ENCODE data around the gene GRIN2A. TPM values are rescaled to one million over a fixed set of nuclear protein-coding genes. Genes with fewer than 3 reads are reported as not detected.

GRIN2A gene
- total and polyA plus RNA-seq, 2 donors (not counting 1 experiment from before 2014, with no cell fraction given), result 0.44 TPM; not detected in 1

GRCh38 chr16:9800186-9800738 lies 382.0 kb downstream of the GRIN2A start:
- H3K27me3 ChIP-seq (replicated peaks in 1 of 4; ENCODE audit: control extremely low read depth in 1 of 4, control insufficient read depth in 3 of 4, insufficient read depth in 4 of 4, low read length in 3 of 4), result peaks cover 0 to 5% (median 0%) of the 10 kb centered on the region in 4 experiments
- no peak overlapping the region for H3K4me2 ChIP-seq (replicated peaks; ENCODE audit: low read depth, low read length, poor library complexity, severe bottlenecking)
- H3K9me3 Mint-ChIP-seq (ENCODE audit: insufficient read depth), result peaks cover 5% of the 10 kb centered on the region
- H3K36me3 ChIP-seq (replicated peaks in 1 of 2; ENCODE audit: control extremely low read depth in 1 of 2, control insufficient read depth in 1 of 2, extremely low read depth in 1 of 2, insufficient read depth in 2 of 2, low read length in 1 of 2), result no peaks in the 10 kb centered on the region
- DNase-seq, result no peak
- H4K20me1 ChIP-seq (ENCODE audit: control insufficient read depth, insufficient read depth, low read length, poor library complexity, severe bottlenecking), result no peaks in the 10 kb centered on the region
- H3K9me3 ChIP-seq (ENCODE audit: control extremely low read depth in 1 of 3, control insufficient read depth in 2 of 3, insufficient read depth in 1 of 3, low read length in 2 of 3), result no peaks in the 10 kb centered on the region
- no peaks in the 10 kb centered on the region for H3K79me2 ChIP-seq (ENCODE audit: control insufficient read depth, insufficient read depth, low read length)
- peaks cover 24% of the 10 kb centered on the region for H3K27me3 Mint-ChIP-seq
- ChIA-PET POLR2A (no interaction called here), CTCF (no interaction called here)
- no peak overlapping the region for H3K9ac ChIP-seq (ENCODE audit: low read length)
- intact Hi-C loops (cut with micrococcal nuclease), result no loop called here
- no peak for TF ChIP-seq CTCF (IDR thresholded peaks at IDR 0.05)
- TF ChIP-seq EZH2 (IDR thresholded peaks at IDR 0.05; ENCODE audit: borderline replicate concordance, insufficient read depth, low read depth, low read length, poor library complexity, severe bottlenecking), result no peak
- H3K27ac ChIP-seq (ENCODE audit: low read length in 2 of 2), result no peak overlapping the region
- no peak overlapping the region for H3K4me3 Mint-ChIP-seq
- H3K27ac Mint-ChIP-seq, result no peak overlapping the region
- no peaks in the 10 kb centered on the region for H3K4me1 Mint-ChIP-seq
- H3K4me1 ChIP-seq (ENCODE audit: control insufficient read depth in 2 of 2, insufficient read depth in 2 of 2, low read length in 2 of 2), result no peaks in the 10 kb centered on the region
- 100% methylated on average over 1 of the region's 6 CpGs for WGBS (ENCODE audit: insufficient coverage)
- ATAC-seq (ENCODE audit: low read depth), result no peak
- H3K4me3 ChIP-seq (ENCODE audit: control extremely low read depth in 1 of 5, extremely low read depth in 1 of 5, insufficient read depth in 1 of 5, low read depth in 2 of 5, low read length in 4 of 5), result no peak overlapping the region
- no peak overlapping the region for H2AFZ ChIP-seq (ENCODE audit: insufficient read depth, low read depth, low read length, poor library complexity, severe bottlenecking)

DNA sequence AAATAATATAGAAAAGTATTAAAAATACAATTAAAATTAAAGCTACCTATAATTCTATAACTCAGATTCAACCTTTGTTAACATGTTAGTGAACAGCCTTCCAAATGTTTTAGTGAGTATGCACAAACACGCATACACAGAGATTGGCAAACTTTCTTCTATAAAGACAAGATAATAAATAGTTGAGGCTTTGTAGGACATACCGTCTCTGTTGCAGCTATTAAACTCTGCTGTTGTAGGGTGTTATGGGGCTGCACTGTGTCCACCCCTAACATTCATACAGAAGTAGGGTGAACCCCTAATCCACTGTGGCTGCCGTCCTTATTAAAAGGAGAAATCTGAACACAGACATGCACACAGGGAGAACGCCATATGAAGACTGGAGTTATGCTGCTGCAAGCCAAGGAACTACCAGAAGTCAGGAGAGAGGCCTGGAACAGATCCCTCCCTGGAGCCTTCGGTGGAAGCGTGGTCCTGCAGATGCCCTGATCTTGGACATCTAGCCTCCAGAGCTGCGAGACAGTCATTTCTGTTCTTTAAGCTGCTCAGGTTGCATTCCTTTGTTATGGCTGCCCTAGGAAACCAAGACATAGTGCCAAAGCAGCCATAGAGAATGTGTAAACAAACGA lies 383.2 kb downstream of the GRIN2A start:
- ATAC-seq (ENCODE audit: low read depth), result no peak
- no peak for DNase-seq
- intact Hi-C loops (cut with micrococcal nuclease), result no loop called here
- H3K27me3 ChIP-seq (replicated peaks in 1 of 4; ENCODE audit: control extremely low read depth in 1 of 4, control insufficient read depth in 3 of 4, insufficient read depth in 4 of 4, low read length in 3 of 4), result peaks cover 0 to 5% (median 0%) of the 10 kb centered on the region in 4 experiments
- Mint-ChIP-seq H3K27ac (no peak overlapping the region), H3K4me1 (no peaks in the 10 kb centered on the region), H3K9me3 (ENCODE audit: insufficient read depth) (peaks cover 8% of the 10 kb centered on the region), H3K27me3 (peaks cover 29% of the 10 kb centered on the region), H3K4me3 (no peak overlapping the region)
- H3K36me3 ChIP-seq (replicated peaks in 1 of 2; ENCODE audit: control extremely low read depth in 1 of 2, control insufficient read depth in 1 of 2, extremely low read depth in 1 of 2, insufficient read depth in 2 of 2, low read length in 1 of 2), result no peaks in the 10 kb centered on the region
- no peak overlapping the region for H3K27ac ChIP-seq (ENCODE audit: low read length in 2 of 2)
- H4K20me1 ChIP-seq (ENCODE audit: control insufficient read depth, insufficient read depth, low read length, poor library complexity, severe bottlenecking), result no peaks in the 10 kb centered on the region
- H3K79me2 ChIP-seq (ENCODE audit: control insufficient read depth, insufficient read depth, low read length), result no peaks in the 10 kb centered on the region
- CTCF ChIA-PET, result no interaction called here
- POLR2A ChIA-PET, result no interaction called here
- no peak overlapping the region for H3K4me2 ChIP-seq (replicated peaks; ENCODE audit: low read depth, low read length, poor library complexity, severe bottlenecking)
- H2AFZ ChIP-seq (ENCODE audit: insufficient read depth, low read depth, low read length, poor library complexity, severe bottlenecking), result no peak overlapping the region
- WGBS (ENCODE audit: insufficient coverage), result 83% methylated on average over 6 of the region's 8 CpGs
- no peak overlapping the region for H3K9ac ChIP-seq (ENCODE audit: low read length)
- no peak overlapping the region for H3K4me3 ChIP-seq (ENCODE audit: control extremely low read depth in 1 of 5, extremely low read depth in 1 of 5, insufficient read depth in 1 of 5, low read depth in 2 of 5, low read length in 4 of 5)
- no peaks in the 10 kb centered on the region for H3K9me3 ChIP-seq (ENCODE audit: control extremely low read depth in 1 of 3, control insufficient read depth in 2 of 3, insufficient read depth in 1 of 3, low read length in 2 of 3)
- H3K4me1 ChIP-seq (ENCODE audit: control insufficient read depth in 2 of 2, insufficient read depth in 2 of 2, low read length in 2 of 2), result no peaks in the 10 kb centered on the region
- no peak for TF ChIP-seq CTCF (IDR thresholded peaks at IDR 0.05)
- no peak for TF ChIP-seq EZH2 (IDR thresholded peaks at IDR 0.05; ENCODE audit: borderline replicate concordance, insufficient read depth, low read depth, low read length, poor library complexity, severe bottlenecking)
